OCI-LY7 (cell line): ENCODE results near the gene TWNK.

Source experiments
- CTCF ChIP-seq: fragments of 200-600 bp; sonication (generic); conservative IDR thresholded peaks from 2 replicates; pipeline ENCODE4 v1.5.1; 2014; ENCODE audit warnings: mild to moderate bottlenecking, antibody characterized with exemption, low read length, moderate library complexity, mixed read lengths
- EZH2phosphoT487 ChIP-seq: fragments of 200-600 bp; sonication (generic); IDR thresholded peaks from 2 replicates; pipeline ENCODE4 v1.6.1; 2018; ENCODE audit warnings: low read depth, borderline replicate concordance, mild to moderate bottlenecking, mixed run types, antibody characterized with exemption, low read length, moderate library complexity, mixed read lengths

- no peak for TF ChIP-seq CTCF
- no peak for TF ChIP-seq EZH2phosphoT487
Measured at GRCh38 chr10:100963826-100964225, 23.5 kb upstream of the TWNK start.
